Memory B cell (primary cell): ENCODE data around the gene TAF5.
A peak's percentile ranks its signal among the peaks of the same experiment; 100 is the strongest.

ENCODE experiments used
- ATAC-seq: fragments of 150-1000 bp; cut with Tn5 transposase; 2 replicates; pipeline ENCODE4 v1.10.0; 2021; ENCODE audit warnings: low read depth, mild to moderate bottlenecking, moderate library complexity
- DNase-seq, 2 donors: peaks; one replicate each; pipeline ENCODE4 v3.0.0; 2022; ENCODE audit warnings: low spot score in 2 of 2
- H3K27ac Mint-ChIP-seq: one replicate; pipeline ENCODE4 v1.8.0; 2022; ENCODE audit warnings: mild to moderate bottlenecking, moderate library complexity, mixed read lengths
- H3K27me3 Mint-ChIP-seq: one replicate; pipeline ENCODE4 v1.8.0; 2022; ENCODE audit warnings: mixed read lengths
- H3K36me3 Mint-ChIP-seq: one replicate; pipeline ENCODE4 v1.8.0; 2022; ENCODE audit warnings: mild to moderate bottlenecking, mixed read lengths
- H3K4me1 Mint-ChIP-seq: one replicate; pipeline ENCODE4 v1.8.0; 2022; ENCODE audit warnings: mixed read lengths
- H3K4me3 Mint-ChIP-seq: one replicate; pipeline ENCODE4 v1.8.0; 2022; ENCODE audit warnings: mild to moderate bottlenecking, moderate library complexity, mixed read lengths
- H3K9me3 Mint-ChIP-seq: one replicate; pipeline ENCODE4 v1.8.0; 2022; ENCODE audit warnings: mixed read lengths

Gene TAF5

GRCh38 chr10:103427866-103428265, 60.1 kb downstream of the TAF5 start:
- no peak overlapping the region for H3K4me3 Mint-ChIP-seq
- H3K9me3 Mint-ChIP-seq: no peaks in the 10 kb centered on the region
- peaks cover 3% of the 10 kb centered on the region for H3K4me1 Mint-ChIP-seq
- H3K27ac Mint-ChIP-seq: no peak overlapping the region
- peaks cover 32% of the 10 kb centered on the region for H3K36me3 Mint-ChIP-seq
- DNase-seq (no peak), ATAC-seq (no peak)
- no peaks in the 10 kb centered on the region for H3K27me3 Mint-ChIP-seq

GRCh38 chr10:103428989-103429643, 61.3 kb downstream of the TAF5 start:
- Mint-ChIP-seq H3K36me3 (peaks cover 31% of the 10 kb centered on the region), H3K27ac (peak overlapping the region; percentile 14), H3K4me3 (no peak overlapping the region), H3K27me3 (no peaks in the 10 kb centered on the region), H3K4me1 (peaks cover 3% of the 10 kb centered on the region), H3K9me3 (no peaks in the 10 kb centered on the region)
- ATAC-seq (no peak), DNase-seq (no peak)

GRCh38 chr10:103429647-103430046, 61.9 kb downstream of the TAF5 start:
- Mint-ChIP-seq H3K4me1 (peaks cover 3% of the 10 kb centered on the region), H3K4me3 (no peak overlapping the region), H3K9me3 (no peaks in the 10 kb centered on the region), H3K27ac (no peak overlapping the region), H3K36me3 (peaks cover 26% of the 10 kb centered on the region), H3K27me3 (no peaks in the 10 kb centered on the region)
- no peak for ATAC-seq
- DNase-seq: no peak

- no peak for ATAC-seq
- H3K9me3 Mint-ChIP-seq: no peaks in the 10 kb centered on the region
- peaks cover 23% of the 10 kb centered on the region for H3K36me3 Mint-ChIP-seq
- H3K27me3 Mint-ChIP-seq: no peaks in the 10 kb centered on the region
- peak overlapping the region; percentile 15 for H3K27ac Mint-ChIP-seq
- no peak for DNase-seq
- no peak overlapping the region for H3K4me3 Mint-ChIP-seq
- H3K4me1 Mint-ChIP-seq: peaks cover 3% of the 10 kb centered on the region
These were observed 64.1 kb downstream of the TAF5 start for GRCh38 chr10:103431902-103432301.

- no peak overlapping the region for H3K4me3 Mint-ChIP-seq
- no peak overlapping the region for H3K27ac Mint-ChIP-seq
- H3K36me3 Mint-ChIP-seq: peaks cover 33% of the 10 kb centered on the region
- H3K4me1 Mint-ChIP-seq: peaks cover 5% of the 10 kb centered on the region
- no peak for ATAC-seq
- H3K27me3 Mint-ChIP-seq: no peaks in the 10 kb centered on the region
- H3K9me3 Mint-ChIP-seq: no peaks in the 10 kb centered on the region
- no peak for DNase-seq
These were observed 66.1 kb downstream of the TAF5 start for GRCh38 chr10:103433858-103434257.
